Measurements from ENCODE around the gene GP5.

Gene GP5

DNA sequence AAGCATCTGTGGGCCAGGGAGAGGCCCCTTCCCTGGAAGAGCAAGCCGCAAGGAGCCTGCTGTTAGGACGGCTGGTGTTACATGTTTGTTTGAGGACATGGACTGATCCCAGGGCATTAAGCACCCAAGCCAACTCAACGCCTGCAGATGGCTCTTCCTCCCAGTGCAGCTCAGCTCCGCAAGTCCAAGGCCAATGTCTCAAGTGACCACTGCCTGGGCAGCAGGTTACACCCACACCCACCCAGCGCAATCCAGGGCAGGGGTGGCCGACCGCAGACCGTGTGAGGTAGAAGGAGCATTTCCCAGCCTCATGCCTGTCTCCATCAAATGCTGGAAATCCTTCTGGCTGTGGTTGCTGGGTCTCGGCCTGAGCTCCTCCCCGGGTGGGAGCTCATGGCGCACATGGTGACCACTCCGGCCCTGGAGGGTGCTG, 14.5 kb downstream of the GP5 start:
- H3K4me1 ChIP-seq (ENCODE audit: insufficient read depth, low read length) = peaks cover 10% of the 10 kb centered on the region; the same call in 1 of the 2 replicates
- no peaks in the 10 kb centered on the region for H3K27me3 ChIP-seq (ENCODE audit: insufficient read depth, low read length)
- no peaks in the 10 kb centered on the region for H3K36me3 ChIP-seq (ENCODE audit: insufficient read depth, low read depth, low read length)
- H3K4me3 ChIP-seq (ENCODE audit: low read length) = no peak overlapping the region
- H3K27ac ChIP-seq (ENCODE audit: low read length) = no peak overlapping the region
- H3K9ac ChIP-seq (ENCODE audit: low read depth, low read length) = no peak overlapping the region
- no peaks in the 10 kb centered on the region for H3K9me3 ChIP-seq (ENCODE audit: insufficient read depth, low read depth, low read length)

DNA sequence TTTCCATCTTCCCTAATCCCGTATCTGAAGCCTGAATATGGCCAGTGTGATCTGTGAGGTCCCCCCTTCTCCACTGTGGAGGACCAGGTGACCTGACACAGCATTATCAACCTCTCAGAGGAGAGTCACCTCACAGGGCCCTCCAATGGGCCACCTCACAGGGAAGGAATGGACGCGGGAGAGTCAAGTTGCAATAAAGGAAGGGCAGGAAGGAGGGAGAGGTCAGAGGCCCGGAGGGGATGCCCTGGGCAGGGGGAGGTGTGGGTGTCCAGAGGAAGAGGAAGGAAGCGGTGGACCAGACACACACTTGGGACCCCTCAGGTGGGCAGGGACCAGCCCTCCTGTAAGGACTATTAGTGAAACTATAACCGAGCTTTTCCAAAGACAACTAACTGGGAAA, 14.9 kb downstream of the GP5 start:
- no peak overlapping the region for H3K27ac ChIP-seq (ENCODE audit: low read length)
- no peak overlapping the region for H3K9ac ChIP-seq (ENCODE audit: low read depth, low read length)
- no peak overlapping the region for H3K4me3 ChIP-seq (ENCODE audit: low read length)
- no peaks in the 10 kb centered on the region for H3K36me3 ChIP-seq (ENCODE audit: insufficient read depth, low read depth, low read length)
- peaks cover 11% of the 10 kb centered on the region; the same call in 1 of the 2 replicates for H3K4me1 ChIP-seq (ENCODE audit: insufficient read depth, low read length)
- H3K9me3 ChIP-seq (ENCODE audit: insufficient read depth, low read depth, low read length) = no peaks in the 10 kb centered on the region
- H3K27me3 ChIP-seq (ENCODE audit: insufficient read depth, low read length) = no peaks in the 10 kb centered on the region

DNA sequence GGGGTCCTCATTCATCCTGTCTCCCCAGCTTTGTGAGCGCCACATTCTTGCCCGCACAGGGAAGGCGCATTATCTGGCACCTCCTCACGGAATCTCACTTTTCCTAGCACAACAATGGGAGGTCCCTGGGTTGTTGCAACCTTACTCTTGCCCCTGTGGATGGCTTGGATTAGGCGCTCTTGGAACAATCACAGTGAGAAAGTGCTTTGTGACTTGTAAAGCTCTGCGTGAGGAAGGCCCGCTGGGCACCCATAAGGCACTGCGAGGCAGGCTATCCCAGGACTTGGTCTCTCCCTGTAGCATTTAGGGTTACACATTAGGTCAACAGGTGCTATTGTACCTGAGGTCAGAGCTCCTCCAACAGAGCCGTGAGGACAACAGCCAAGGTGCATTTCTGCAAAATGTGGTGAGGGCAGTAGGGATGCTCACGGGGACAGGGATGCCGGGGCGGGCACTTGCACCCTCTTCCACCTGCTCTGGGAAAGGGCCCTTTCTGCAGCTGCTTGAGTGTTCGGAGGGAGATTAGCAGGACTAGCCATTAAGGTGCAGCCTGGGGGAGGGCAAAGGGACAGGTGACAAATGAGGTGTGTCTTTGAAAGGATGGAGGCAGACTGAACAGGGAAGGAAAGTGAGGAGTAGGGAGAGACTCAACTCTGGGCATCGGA, 15.7 kb downstream of the GP5 start:
- Histone ChIP-seq H3K27ac (ENCODE audit: low read length) (no peak overlapping the region), H3K4me3 (ENCODE audit: low read length) (no peak overlapping the region), H3K36me3 (ENCODE audit: insufficient read depth, low read depth, low read length) (no peaks in the 10 kb centered on the region), H3K9me3 (ENCODE audit: insufficient read depth, low read depth, low read length) (no peaks in the 10 kb centered on the region), H3K4me1 (ENCODE audit: insufficient read depth, low read length) (peaks cover 11% of the 10 kb centered on the region; the same call in 1 of the 2 replicates), H3K27me3 (ENCODE audit: insufficient read depth, low read length) (no peaks in the 10 kb centered on the region), H3K9ac (ENCODE audit: low read depth, low read length) (no peak overlapping the region)

DNA sequence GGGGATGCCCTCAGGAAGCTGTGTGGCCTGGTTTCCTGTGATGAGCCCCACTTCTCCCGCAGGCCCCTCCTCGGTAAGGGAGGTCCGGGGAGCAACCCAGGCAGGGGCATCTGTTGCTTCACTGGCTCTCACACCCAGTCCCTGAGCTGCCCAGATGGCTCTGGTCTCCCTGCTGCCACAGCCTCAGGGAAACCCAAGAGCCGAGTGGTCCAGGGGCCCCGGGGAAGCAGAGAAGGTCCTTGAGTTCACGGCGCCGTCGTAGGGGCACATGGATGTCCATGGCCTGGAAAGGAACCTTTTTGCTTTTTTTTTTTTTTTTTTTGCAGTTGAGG, 16.2 kb downstream of the GP5 start:
- Histone ChIP-seq H3K9me3 (ENCODE audit: insufficient read depth, low read depth, low read length) (no peaks in the 10 kb centered on the region), H3K27ac (ENCODE audit: low read length) (no peak overlapping the region), H3K27me3 (ENCODE audit: insufficient read depth, low read length) (no peaks in the 10 kb centered on the region), H3K4me3 (ENCODE audit: low read length) (no peak overlapping the region), H3K4me1 (ENCODE audit: insufficient read depth, low read length) (peaks cover 11% of the 10 kb centered on the region; the same call in 1 of the 2 replicates), H3K9ac (ENCODE audit: low read depth, low read length) (no peak overlapping the region), H3K36me3 (ENCODE audit: insufficient read depth, low read depth, low read length) (no peaks in the 10 kb centered on the region)

DNA sequence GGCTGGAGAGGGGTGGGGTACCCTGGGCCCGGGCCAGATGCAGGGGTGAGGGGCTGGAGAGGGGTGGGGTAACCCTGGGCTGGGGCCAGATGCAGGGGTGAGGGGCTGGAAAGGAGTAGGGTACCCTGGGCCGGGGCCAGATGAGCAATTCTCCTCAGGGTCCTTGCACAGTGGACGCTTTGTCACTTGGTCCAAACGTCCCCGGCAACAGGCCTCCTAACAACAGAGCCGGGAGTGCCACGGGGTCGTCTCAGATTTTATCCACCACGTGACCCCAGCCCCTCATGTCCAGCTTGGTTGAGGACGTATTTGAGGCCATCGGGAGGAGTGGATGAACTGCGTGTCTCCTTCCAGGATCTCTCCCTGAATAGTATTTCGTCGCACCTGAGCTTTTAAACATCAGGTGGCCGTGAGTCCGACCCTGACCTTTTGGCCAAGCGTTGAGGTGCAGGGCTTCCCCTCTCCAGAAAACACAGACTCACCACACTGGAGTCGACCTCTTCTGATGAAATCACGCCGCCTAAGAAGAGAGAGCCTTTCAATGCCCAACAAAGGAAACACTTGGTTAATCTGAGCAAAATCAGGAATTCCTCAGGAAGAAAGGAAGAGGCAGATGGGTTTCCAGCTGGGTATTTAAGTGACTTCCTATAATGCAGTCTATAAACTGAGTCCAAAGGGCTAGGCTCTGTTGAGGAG, 16.7 kb downstream of the GP5 start:
- Histone ChIP-seq H3K27ac (ENCODE audit: low read length) (no peak overlapping the region), H3K4me3 (ENCODE audit: low read length) (no peak overlapping the region), H3K9ac (ENCODE audit: low read depth, low read length) (no peak overlapping the region), H3K9me3 (ENCODE audit: insufficient read depth, low read depth, low read length) (no peaks in the 10 kb centered on the region), H3K4me1 (ENCODE audit: insufficient read depth, low read length) (peaks cover 11% of the 10 kb centered on the region; the same call in 1 of the 2 replicates), H3K27me3 (ENCODE audit: insufficient read depth, low read length) (no peaks in the 10 kb centered on the region), H3K36me3 (ENCODE audit: insufficient read depth, low read depth, low read length) (no peaks in the 10 kb centered on the region)

DNA sequence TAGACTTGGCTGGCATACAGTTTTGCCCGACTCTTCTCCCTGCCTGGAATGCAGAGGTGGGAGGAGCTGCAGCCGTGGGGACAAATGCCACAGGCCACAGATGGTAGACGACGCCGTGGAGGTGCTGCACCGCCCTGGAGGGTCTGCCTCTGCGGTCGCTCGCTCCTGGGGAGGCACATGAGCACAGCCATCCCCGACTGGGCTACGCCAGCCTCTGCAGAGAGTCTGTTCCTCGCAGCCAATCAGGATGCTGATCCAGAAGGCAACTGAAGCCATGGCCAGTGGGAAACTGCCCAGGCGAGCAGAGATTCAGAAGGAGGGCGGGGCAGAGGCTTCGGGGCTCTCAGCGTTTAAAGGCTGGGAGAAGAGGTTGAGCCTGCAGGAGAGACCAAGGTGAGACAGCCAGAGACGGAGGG, 17.6 kb downstream of the GP5 start:
- H3K9me3 ChIP-seq (ENCODE audit: insufficient read depth, low read depth, low read length) = no peaks in the 10 kb centered on the region
- H3K36me3 ChIP-seq (ENCODE audit: insufficient read depth, low read depth, low read length) = no peaks in the 10 kb centered on the region
- H3K27ac ChIP-seq (ENCODE audit: low read length) = no peak overlapping the region
- peaks cover 11% of the 10 kb centered on the region; the same call in 1 of the 2 replicates for H3K4me1 ChIP-seq (ENCODE audit: insufficient read depth, low read length)
- no peaks in the 10 kb centered on the region for H3K27me3 ChIP-seq (ENCODE audit: insufficient read depth, low read length)
- no peak overlapping the region for H3K4me3 ChIP-seq (ENCODE audit: low read length)
- H3K9ac ChIP-seq (ENCODE audit: low read depth, low read length) = no peak overlapping the region

DNA sequence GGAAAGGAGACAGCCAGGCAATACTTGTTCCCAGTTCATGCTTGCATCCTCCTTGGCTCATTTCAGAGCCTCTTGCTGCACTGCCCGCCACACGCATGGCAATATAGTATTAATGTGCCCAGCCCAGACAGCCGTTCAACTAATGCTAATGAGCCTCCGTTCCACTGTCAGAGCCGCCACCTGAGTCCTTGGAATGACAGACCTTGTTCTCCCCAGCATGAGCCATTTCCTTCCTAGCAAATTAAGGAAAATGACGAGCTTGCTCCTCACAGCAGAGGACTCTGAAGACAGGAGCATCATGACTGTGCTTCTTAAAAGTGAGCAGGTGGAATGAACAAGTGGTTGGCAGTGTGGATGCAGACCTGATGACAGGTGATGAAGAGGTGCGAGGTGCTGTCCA, 18.7 kb downstream of the GP5 start:
- H3K27ac ChIP-seq (ENCODE audit: low read length) = no peak overlapping the region
- no peaks in the 10 kb centered on the region for H3K27me3 ChIP-seq (ENCODE audit: insufficient read depth, low read length)
- no peak overlapping the region for H3K9ac ChIP-seq (ENCODE audit: low read depth, low read length)
- H3K36me3 ChIP-seq (ENCODE audit: insufficient read depth, low read depth, low read length) = no peaks in the 10 kb centered on the region
- H3K4me1 ChIP-seq (ENCODE audit: insufficient read depth, low read length) = peaks cover 11% of the 10 kb centered on the region; the same call in 1 of the 2 replicates
- H3K9me3 ChIP-seq (ENCODE audit: insufficient read depth, low read depth, low read length) = no peaks in the 10 kb centered on the region
- no peak overlapping the region for H3K4me3 ChIP-seq (ENCODE audit: low read length)

DNA sequence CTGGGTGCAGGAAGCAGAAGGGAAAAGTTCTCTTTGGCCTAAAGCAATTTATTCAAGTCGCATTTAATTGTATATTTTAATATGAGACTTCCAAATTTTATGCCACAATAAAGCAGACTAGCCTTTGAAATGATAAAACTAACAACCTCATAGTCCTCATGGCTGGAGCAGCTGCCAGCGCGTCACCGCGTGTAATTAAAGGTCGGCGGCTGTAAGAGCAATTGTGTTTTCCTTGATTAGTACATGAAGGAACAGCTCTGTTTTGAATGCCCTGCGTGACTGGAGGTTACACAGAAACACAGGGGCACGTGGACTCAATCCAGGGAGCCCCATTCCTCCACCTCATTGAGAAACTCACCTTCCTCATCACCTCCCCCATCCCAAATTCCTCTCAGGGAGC, 19.4 kb downstream of the GP5 start:
- Histone ChIP-seq H3K9me3 (ENCODE audit: insufficient read depth, low read depth, low read length) (no peaks in the 10 kb centered on the region), H3K4me1 (ENCODE audit: insufficient read depth, low read length) (peaks cover 11% of the 10 kb centered on the region; the same call in 1 of the 2 replicates), H3K27ac (ENCODE audit: low read length) (no peak overlapping the region), H3K4me3 (ENCODE audit: low read length) (no peak overlapping the region), H3K9ac (ENCODE audit: low read depth, low read length) (no peak overlapping the region), H3K27me3 (ENCODE audit: insufficient read depth, low read length) (no peaks in the 10 kb centered on the region), H3K36me3 (ENCODE audit: insufficient read depth, low read depth, low read length) (no peaks in the 10 kb centered on the region)

DNA sequence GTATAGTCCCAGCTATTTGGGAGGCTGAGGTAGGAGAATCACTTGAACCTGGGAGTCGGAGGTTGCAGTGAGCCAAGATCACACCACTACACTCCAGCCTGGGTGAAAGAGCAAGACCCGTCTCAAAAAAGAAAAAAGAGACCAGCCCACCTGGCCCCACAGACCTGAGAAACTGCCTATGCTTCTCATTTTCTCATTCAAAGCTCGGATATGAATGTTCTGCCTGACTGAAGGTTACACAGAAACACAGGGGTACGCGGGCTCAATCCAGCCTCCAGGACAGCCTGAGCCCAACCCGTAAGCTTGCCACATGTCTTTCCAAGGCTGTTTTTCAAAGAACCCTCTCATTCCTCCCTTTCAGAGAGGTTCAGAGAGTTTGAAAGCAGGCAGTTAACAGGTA, 19.8 kb downstream of the GP5 start:
- Histone ChIP-seq H3K36me3 (ENCODE audit: insufficient read depth, low read depth, low read length) (no peaks in the 10 kb centered on the region), H3K4me1 (ENCODE audit: insufficient read depth, low read length) (peaks cover 11% of the 10 kb centered on the region; the same call in 1 of the 2 replicates), H3K4me3 (ENCODE audit: low read length) (no peak overlapping the region), H3K9me3 (ENCODE audit: insufficient read depth, low read depth, low read length) (no peaks in the 10 kb centered on the region), H3K9ac (ENCODE audit: low read depth, low read length) (no peak overlapping the region), H3K27ac (ENCODE audit: low read length) (no peak overlapping the region), H3K27me3 (ENCODE audit: insufficient read depth, low read length) (no peaks in the 10 kb centered on the region)

DNA sequence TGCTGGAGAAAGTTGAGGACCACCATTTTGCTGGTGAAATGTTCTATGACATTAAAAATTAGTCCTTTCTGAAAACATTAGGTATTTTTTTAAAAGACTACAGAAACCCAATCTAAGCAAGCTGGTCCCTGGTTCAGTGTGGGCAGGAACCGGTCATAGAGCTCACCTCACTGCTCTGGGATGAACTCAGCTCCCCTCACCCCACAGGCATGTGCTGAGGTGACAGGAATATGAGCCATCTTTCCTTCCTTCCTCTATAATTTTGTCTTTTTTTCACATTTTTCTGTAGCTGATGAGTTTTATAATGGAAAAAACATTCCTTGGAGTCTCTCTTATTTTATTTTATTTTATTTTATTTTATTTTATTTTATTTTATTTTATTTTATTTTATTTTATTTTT, 21.4 kb downstream of the GP5 start:
- Histone ChIP-seq H3K27me3 (ENCODE audit: insufficient read depth, low read length) (no peaks in the 10 kb centered on the region), H3K36me3 (ENCODE audit: insufficient read depth, low read depth, low read length) (no peaks in the 10 kb centered on the region)

DNA sequence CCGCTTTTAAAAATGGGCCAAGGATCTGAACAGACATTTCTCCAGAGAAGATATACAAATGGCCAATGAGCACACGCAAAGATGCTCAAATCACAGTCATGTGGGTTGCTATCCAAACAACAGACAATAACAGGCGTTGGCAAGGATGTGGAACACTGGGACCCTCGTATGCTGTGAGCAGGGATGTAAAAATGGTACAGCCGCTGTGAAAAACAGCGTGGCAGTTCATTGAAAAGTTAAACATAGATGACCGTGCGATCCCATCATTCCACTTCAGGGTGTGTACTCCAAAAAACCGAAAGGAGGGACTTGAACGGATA, 22.9 kb downstream of the GP5 start:
- Histone ChIP-seq H3K4me3 (ENCODE audit: low read length) (no peak overlapping the region), H3K4me1 (ENCODE audit: insufficient read depth, low read length) (peaks cover 8% of the 10 kb centered on the region; the same call in 1 of the 2 replicates), H3K9ac (ENCODE audit: low read depth, low read length) (no peak overlapping the region), H3K36me3 (ENCODE audit: insufficient read depth, low read depth, low read length) (no peaks in the 10 kb centered on the region), H3K9me3 (ENCODE audit: insufficient read depth, low read depth, low read length) (no peaks in the 10 kb centered on the region), H3K27ac (ENCODE audit: low read length) (no peak overlapping the region), H3K27me3 (ENCODE audit: insufficient read depth, low read length) (no peaks in the 10 kb centered on the region)

More for the DNA sequence above, 21.4 kb downstream of the GP5 start:
- Histone ChIP-seq H3K4me1 (ENCODE audit: insufficient read depth, low read length) (peaks cover 10% of the 10 kb centered on the region; the same call in 1 of the 2 replicates), H3K9me3 (ENCODE audit: insufficient read depth, low read depth, low read length) (no peaks in the 10 kb centered on the region), H3K27ac (ENCODE audit: low read length) (no peak overlapping the region), H3K9ac (ENCODE audit: low read depth, low read length) (no peak overlapping the region), H3K4me3 (ENCODE audit: low read length) (no peak overlapping the region)

Measured in iPS-20b (cell line).